Neural cell (in vitro differentiated cells): ENCODE measurements around the gene CAPN14.

Experiments used
- EP300 ChIP-seq: fragments of 450-650 bp; conservative IDR thresholded peaks from 2 replicates; pipeline ENCODE4 v1.6.1; 2014; ENCODE audit warnings: antibody characterized with exemption, mild to moderate bottlenecking, moderate library complexity; ENCODE audit not compliant: poor library complexity, severe bottlenecking
- EZH2 ChIP-seq: fragments of 200-600, 300-800 bp; shearing (Covaris generic), sonication (generic); IDR thresholded peaks from 2 replicates; pipeline ENCODE4 v1.6.1; 2014; ENCODE audit warnings: antibody characterized with exemption, low read length, borderline replicate concordance, mild to moderate bottlenecking; ENCODE audit not compliant: insufficient read depth, poor library complexity, severe bottlenecking
- MXI1 ChIP-seq: fragments of 450-650 bp; conservative IDR thresholded peaks from 2 replicates; pipeline ENCODE4 v1.6.1; 2014; ENCODE audit warnings: antibody characterized with exemption, mild to moderate bottlenecking; ENCODE audit not compliant: poor library complexity, severe bottlenecking
- POLR2AphosphoS5 ChIP-seq: IDR thresholded peaks from 2 replicates; pipeline ENCODE4 v1.6.1; 2012
- RAD21 ChIP-seq: fragments of 450-650 bp; conservative IDR thresholded peaks from 2 replicates; pipeline ENCODE4 v1.6.1; 2014; ENCODE audit warnings: antibody characterized with exemption, mild to moderate bottlenecking, moderate library complexity
- SMC3 ChIP-seq: fragments of 450-650 bp; conservative IDR thresholded peaks from 2 replicates; pipeline ENCODE4 v1.6.1; 2014; ENCODE audit warnings: antibody characterized with exemption, mild to moderate bottlenecking, moderate library complexity; ENCODE audit not compliant: poor library complexity
- TAF1 ChIP-seq: IDR thresholded peaks from 2 replicates; pipeline ENCODE4 v1.6.1; 2012; ENCODE audit warnings: low read depth
- TF ChIP-seq, protein P1 (sequence below): fragments of 450-650 bp; IDR thresholded peaks from 2 replicates; pipeline ENCODE4 v1.5.1; 2014; ENCODE audit warnings: antibody characterized with exemption, mild to moderate bottlenecking, moderate library complexity; ENCODE audit not compliant: poor library complexity, severe bottlenecking
- TF ChIP-seq, protein P2 (sequence below): IDR thresholded peaks from 2 replicates; pipeline ENCODE4 v1.6.1; 2012; ENCODE audit warnings: borderline replicate concordance

DNA sequence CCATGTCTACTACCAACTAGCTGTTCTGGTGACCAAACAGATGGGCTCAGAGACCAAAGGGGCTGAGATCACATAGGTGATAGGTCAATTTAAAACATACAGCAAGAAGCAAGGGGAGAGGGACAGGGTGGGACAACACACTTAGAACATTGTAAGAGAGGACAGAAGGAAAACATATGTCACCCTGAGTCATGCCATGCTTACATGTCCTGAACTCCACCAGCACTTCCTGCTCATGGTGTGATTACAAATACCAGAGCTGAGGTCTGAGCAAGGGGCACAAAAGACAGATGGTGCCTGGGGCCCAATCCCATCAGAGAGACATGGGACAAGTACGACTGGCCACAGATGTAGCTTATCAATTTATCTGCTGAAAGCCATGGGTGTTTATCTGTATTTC lies 50.4 kb downstream of the CAPN14 start:
- TF ChIP-seq, protein P1, sequence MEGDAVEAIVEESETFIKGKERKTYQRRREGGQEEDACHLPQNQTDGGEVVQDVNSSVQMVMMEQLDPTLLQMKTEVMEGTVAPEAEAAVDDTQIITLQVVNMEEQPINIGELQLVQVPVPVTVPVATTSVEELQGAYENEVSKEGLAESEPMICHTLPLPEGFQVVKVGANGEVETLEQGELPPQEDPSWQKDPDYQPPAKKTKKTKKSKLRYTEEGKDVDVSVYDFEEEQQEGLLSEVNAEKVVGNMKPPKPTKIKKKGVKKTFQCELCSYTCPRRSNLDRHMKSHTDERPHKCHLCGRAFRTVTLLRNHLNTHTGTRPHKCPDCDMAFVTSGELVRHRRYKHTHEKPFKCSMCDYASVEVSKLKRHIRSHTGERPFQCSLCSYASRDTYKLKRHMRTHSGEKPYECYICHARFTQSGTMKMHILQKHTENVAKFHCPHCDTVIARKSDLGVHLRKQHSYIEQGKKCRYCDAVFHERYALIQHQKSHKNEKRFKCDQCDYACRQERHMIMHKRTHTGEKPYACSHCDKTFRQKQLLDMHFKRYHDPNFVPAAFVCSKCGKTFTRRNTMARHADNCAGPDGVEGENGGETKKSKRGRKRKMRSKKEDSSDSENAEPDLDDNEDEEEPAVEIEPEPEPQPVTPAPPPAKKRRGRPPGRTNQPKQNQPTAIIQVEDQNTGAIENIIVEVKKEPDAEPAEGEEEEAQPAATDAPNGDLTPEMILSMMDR, result no peak
- TF ChIP-seq MXI1 (no peak), EZH2 (no peak), POLR2AphosphoS5 (no peak), EP300 (no peak), TAF1 (no peak), SMC3 (no peak), RAD21 (no peak)
- TF ChIP-seq, protein P2, sequence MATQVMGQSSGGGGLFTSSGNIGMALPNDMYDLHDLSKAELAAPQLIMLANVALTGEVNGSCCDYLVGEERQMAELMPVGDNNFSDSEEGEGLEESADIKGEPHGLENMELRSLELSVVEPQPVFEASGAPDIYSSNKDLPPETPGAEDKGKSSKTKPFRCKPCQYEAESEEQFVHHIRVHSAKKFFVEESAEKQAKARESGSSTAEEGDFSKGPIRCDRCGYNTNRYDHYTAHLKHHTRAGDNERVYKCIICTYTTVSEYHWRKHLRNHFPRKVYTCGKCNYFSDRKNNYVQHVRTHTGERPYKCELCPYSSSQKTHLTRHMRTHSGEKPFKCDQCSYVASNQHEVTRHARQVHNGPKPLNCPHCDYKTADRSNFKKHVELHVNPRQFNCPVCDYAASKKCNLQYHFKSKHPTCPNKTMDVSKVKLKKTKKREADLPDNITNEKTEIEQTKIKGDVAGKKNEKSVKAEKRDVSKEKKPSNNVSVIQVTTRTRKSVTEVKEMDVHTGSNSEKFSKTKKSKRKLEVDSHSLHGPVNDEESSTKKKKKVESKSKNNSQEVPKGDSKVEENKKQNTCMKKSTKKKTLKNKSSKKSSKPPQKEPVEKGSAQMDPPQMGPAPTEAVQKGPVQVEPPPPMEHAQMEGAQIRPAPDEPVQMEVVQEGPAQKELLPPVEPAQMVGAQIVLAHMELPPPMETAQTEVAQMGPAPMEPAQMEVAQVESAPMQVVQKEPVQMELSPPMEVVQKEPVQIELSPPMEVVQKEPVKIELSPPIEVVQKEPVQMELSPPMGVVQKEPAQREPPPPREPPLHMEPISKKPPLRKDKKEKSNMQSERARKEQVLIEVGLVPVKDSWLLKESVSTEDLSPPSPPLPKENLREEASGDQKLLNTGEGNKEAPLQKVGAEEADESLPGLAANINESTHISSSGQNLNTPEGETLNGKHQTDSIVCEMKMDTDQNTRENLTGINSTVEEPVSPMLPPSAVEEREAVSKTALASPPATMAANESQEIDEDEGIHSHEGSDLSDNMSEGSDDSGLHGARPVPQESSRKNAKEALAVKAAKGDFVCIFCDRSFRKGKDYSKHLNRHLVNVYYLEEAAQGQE, result no peak
